ENCODE data around the gene RAPGEFL1.
"Not testable (repeated sequence)": the region's sequence is repeated elsewhere in the genome, so short reads cannot be mapped to it uniquely, and the experiment has no call there.

RAPGEFL1 gene

GRCh38 chr17:40173778-40174135 lies 3.5 kb upstream of the RAPGEFL1 start:
- no peak for DNase-seq (ENCODE audit: low spot score)

GRCh38 chr17:40174514-40174913 lies 2.8 kb upstream of the RAPGEFL1 start:
- DNase-seq (ENCODE audit: low spot score) = no peak

GRCh38 chr17:40175928-40176753 lies 1.1 kb upstream of the RAPGEFL1 start:
- no peak for DNase-seq (ENCODE audit: low spot score)

GRCh38 chr17:40176754-40177110 lies 538 bp upstream of the RAPGEFL1 start:
- DNase-seq (ENCODE audit: low spot score) = no peak

- DNase-seq (ENCODE audit: low spot score) = no peak
These were observed 841 bp downstream of the RAPGEFL1 start for GRCh38 chr17:40178021-40178601.

- no peak for DNase-seq (ENCODE audit: low spot score)
These were observed 1.4 kb downstream of the RAPGEFL1 start for GRCh38 chr17:40178660-40179059.

GRCh38 chr17:40179923-40180659 lies 2.8 kb downstream of the RAPGEFL1 start:
- no peak for DNase-seq (ENCODE audit: low spot score)

GRCh38 chr17:40180694-40181093 lies 3.4 kb downstream of the RAPGEFL1 start:
- no peak for DNase-seq (ENCODE audit: low spot score)

- DNase-seq (ENCODE audit: low spot score) = no peak
These were observed 3.9 kb downstream of the RAPGEFL1 start for GRCh38 chr17:40181205-40181604.

- no peak for DNase-seq (ENCODE audit: low spot score)
These were observed 5.3 kb downstream of the RAPGEFL1 start for GRCh38 chr17:40182606-40183005.

GRCh38 chr17:40187238-40187637 lies 10.0 kb downstream of the RAPGEFL1 start:
- DNase-seq (ENCODE audit: low spot score) = no peak

GRCh38 chr17:40188694-40189093 lies 11.4 kb downstream of the RAPGEFL1 start:
- DNase-seq (ENCODE audit: low spot score) = no peak

- DNase-seq (ENCODE audit: low spot score) = peak; percentile 71
These were observed 13.1 kb downstream of the RAPGEFL1 start for GRCh38 chr17:40190197-40191021.

GRCh38 chr17:40191237-40192208 lies 14.3 kb downstream of the RAPGEFL1 start:
- DNase-seq (ENCODE audit: low spot score) = peak; percentile 86

GRCh38 chr17:40192961-40193360 lies 15.7 kb downstream of the RAPGEFL1 start:
- no peak for DNase-seq (ENCODE audit: low spot score)

GRCh38 chr17:40194821-40195220 lies 17.6 kb downstream of the RAPGEFL1 start:
- DNase-seq (ENCODE audit: low spot score) = no peak

GRCh38 chr17:40197550-40197949 lies 20.3 kb downstream of the RAPGEFL1 start:
- DNase-seq (ENCODE audit: low spot score) = no peak

- DNase-seq (ENCODE audit: low spot score) = peak; percentile 49
These were observed 20.7 kb downstream of the RAPGEFL1 start for GRCh38 chr17:40197965-40198456.

- no peak for DNase-seq (ENCODE audit: low spot score)
These were observed 21.3 kb downstream of the RAPGEFL1 start for GRCh38 chr17:40198576-40198975.

GRCh38 chr17:40203131-40203530 lies 25.9 kb downstream of the RAPGEFL1 start:
- DNase-seq (ENCODE audit: low spot score) = no peak

GRCh38 chr17:40206193-40206592 lies 28.9 kb downstream of the RAPGEFL1 start:
- not testable (repeated sequence) for DNase-seq (ENCODE audit: low spot score)
